A549 (cell line): ENCODE data around the gene RPGRIP1. TPM values are rescaled to one million over a fixed set of nuclear protein-coding genes. Genes with fewer than 3 reads are reported as not detected.

ENCODE experiments used
- ATAC-seq, 2 experiments: fragments of 200-7000 bp in 1 of 2; fragments of >200 bp in 1 of 2; cut with Nextera tagmentation in 1 of 2; cut with Tn5 transposase in 1 of 2; 3 replicates each; pipeline versions ENCODE4 v1.8.0 to v1.9.1; 2018 to 2020; ENCODE audit warnings: mild to moderate bottlenecking in 1 of 2, moderate library complexity in 1 of 2
- CTCF ChIA-PET: fragments of 300-600 bp; sonication (Branson Sonifier 250); formaldehyde crosslinking; extraction: SDS; loops from one replicate; lab custom pipeline; 2021; ENCODE audit warnings: antibody characterized with exemption, inconsistent platforms; lab: Yijun Ruan, JAX
- POLR2A ChIA-PET: fragments of 350-600 bp; formaldehyde crosslinking; extraction: SDS; loops from one replicate; lab custom pipeline; 2021; ENCODE audit warnings: antibody characterized with exemption, inconsistent platforms; lab: Yijun Ruan, JAX
- DNase-seq, 2 experiments: peaks; one replicate each; pipeline versions ENCODE4 v3.0.0 to v3.0.0-alpha.2; 2011 to 2016; ENCODE audit warnings: low read depth in 1 of 2, low spot score in 1 of 2
- FAIRE-seq: peaks from 2 replicates; lab custom pipeline; 2011; peaks lifted over from hg19 to GRCh38; lab: Jason Lieb, UNC
- H3K27ac ChIP-seq, 2 experiments: fragments of >200 bp; sonication (Bioruptor Twin); formaldehyde crosslinking; 3 replicates each; pipeline ENCODE4 v1.5.1; 2016 to 2017
- H3K4me1 ChIP-seq: fragments of >200 bp; sonication (Bioruptor Twin); formaldehyde crosslinking; 3 replicates; pipeline ENCODE4 v1.6.1; 2016
- H3K4me2 ChIP-seq: fragments of >200 bp; sonication (Bioruptor Twin); formaldehyde crosslinking; 3 replicates; pipeline ENCODE4 v1.6.1; 2016
- H3K4me3 ChIP-seq: fragments of >200 bp; sonication (Bioruptor Twin); formaldehyde crosslinking; 3 replicates; pipeline ENCODE4 v1.5.1; 2016
- H3K9me3 ChIP-seq: fragments of >200 bp; sonication (Bioruptor Twin); formaldehyde crosslinking; 3 replicates; pipeline ENCODE4 v1.6.1; 2016
- BHLHE40 ChIP-seq: IDR thresholded peaks from 2 replicates; pipeline ENCODE4 v1.6.1; 2012; ENCODE audit warnings: low read depth, low read length, inconsistent platforms
- CHD4 ChIP-seq: fragments of 200-600 bp; sonication (generic); IDR thresholded peaks from 2 replicates; pipeline ENCODE4 v1.6.1; 2016; ENCODE audit warnings: antibody characterized with exemption, mild to moderate bottlenecking, borderline replicate concordance
- EP300 ChIP-seq, 2 experiments: fragments of >200 bp; sonication (Bioruptor Twin); formaldehyde crosslinking; IDR thresholded peaks; 2 replicates in 1 of 2; 3 replicates in 1 of 2; pipeline ENCODE4 v1.6.1; 2016 to 2017
- FOXS1 ChIP-seq: fragments of 250-450 bp; sonication (Bioruptor Pico); IDR thresholded peaks from 2 replicates; pipeline ENCODE4 v1.5.0; 2020; ENCODE audit warnings: mild to moderate bottlenecking, moderate library complexity
- GATA3 ChIP-seq: IDR thresholded peaks from 2 replicates; pipeline ENCODE4 v1.6.1; 2012; ENCODE audit warnings: borderline replicate concordance
- HDAC2 ChIP-seq: fragments of 200-600 bp; sonication (generic); IDR thresholded peaks from 2 replicates; pipeline ENCODE4 v1.6.1; 2016
- HEYL ChIP-seq: fragments of 250-450 bp; sonication (Bioruptor Pico); IDR thresholded peaks from 2 replicates; pipeline ENCODE4 v1.8.0; 2021; ENCODE audit warnings: mild to moderate bottlenecking, moderate library complexity
- HOXB13 ChIP-seq: fragments of 250-450 bp; sonication (Bioruptor Pico); IDR thresholded peaks from 2 replicates; pipeline ENCODE4 v1.5.0; 2020; ENCODE audit warnings: low read depth, mild to moderate bottlenecking, moderate library complexity
- HOXB5 ChIP-seq: fragments of 250-450 bp; sonication (Bioruptor Pico); IDR thresholded peaks from 2 replicates; pipeline ENCODE4 v1.5.0; 2020; ENCODE audit warnings: mild to moderate bottlenecking, moderate library complexity
- JUN ChIP-seq, 2 experiments: fragments of >200 bp; sonication (Bioruptor Twin); formaldehyde crosslinking; IDR thresholded peaks; 2 replicates in 1 of 2; 3 replicates in 1 of 2; pipeline ENCODE4 v1.6.1; 2016 to 2017
- JUNB ChIP-seq: fragments of >200 bp; sonication (Bioruptor Twin); formaldehyde crosslinking; IDR thresholded peaks from 2 replicates; pipeline ENCODE4 v1.6.1; 2016
- KDM1A ChIP-seq: fragments of 200-600 bp; sonication (generic); IDR thresholded peaks from 2 replicates; pipeline ENCODE4 v1.6.1; 2016; ENCODE audit warnings: low read depth, mild to moderate bottlenecking
- MAFK ChIP-seq: fragments of 450-650 bp; IDR thresholded peaks from 2 replicates; pipeline ENCODE4 v1.6.1; 2014; ENCODE audit not compliant: partially characterized antibody
- MAZ ChIP-seq: fragments of 150-350 bp; IDR thresholded peaks from 2 replicates; pipeline ENCODE4 v1.6.1; 2014; ENCODE audit warnings: antibody characterized with exemption, low read depth, low read length, borderline replicate concordance
- MYC ChIP-seq: IDR thresholded peaks from 2 replicates; pipeline ENCODE4 v1.6.1; 2012; ENCODE audit warnings: mild to moderate bottlenecking, inconsistent platforms, low read length, improper control_type of control experiment, borderline replicate concordance
- NFE2L2 ChIP-seq: fragments of 150-350 bp; conservative IDR thresholded peaks from 2 replicates; pipeline ENCODE4 v1.6.1; 2014; ENCODE audit warnings: low read length
- POLR2A ChIP-seq: IDR thresholded peaks from 2 replicates; pipeline ENCODE4 v1.6.1; 2012; ENCODE audit warnings: mild to moderate bottlenecking, low read length
- POLR2AphosphoS2 ChIP-seq: conservative IDR thresholded peaks from 2 replicates; pipeline ENCODE4 v1.6.1; 2012; ENCODE audit warnings: low read length, improper control_type of control experiment, inconsistent platforms
- RAD21 ChIP-seq, 2 experiments: fragments of >200 bp in 1 of 2; sonication (Bioruptor Twin) in 1 of 2; formaldehyde crosslinking in 1 of 2; IDR thresholded peaks in 1 of 2; conservative IDR thresholded peaks in 1 of 2; 2 replicates in 1 of 2; 3 replicates in 1 of 2; pipeline ENCODE4 v1.6.1; 2012 to 2018; ENCODE audit warnings: inconsistent platforms in 1 of 2
- RFX5 ChIP-seq: fragments of 450-650 bp; IDR thresholded peaks from 2 replicates; pipeline ENCODE4 v1.7.1; 2014; ENCODE audit warnings: antibody characterized with exemption, mild to moderate bottlenecking, moderate library complexity
- RNF2 ChIP-seq: fragments of 200-600 bp; sonication (generic); IDR thresholded peaks from 2 replicates; pipeline ENCODE4 v1.6.1; 2016; ENCODE audit warnings: low read depth, mild to moderate bottlenecking, antibody characterized with exemption, moderate library complexity, borderline replicate concordance
- SMC3 ChIP-seq: fragments of >200 bp; sonication (Bioruptor Twin); formaldehyde crosslinking; IDR thresholded peaks from 3 replicates; pipeline ENCODE4 v1.6.1; 2018; ENCODE audit warnings: inconsistent platforms
- TFCP2L1 ChIP-seq: fragments of 250-450 bp; sonication (Bioruptor Pico); IDR thresholded peaks from 2 replicates; pipeline ENCODE4 v1.5.0; 2021; ENCODE audit warnings: mild to moderate bottlenecking
- ZC3H11A ChIP-seq: fragments of 450-650 bp; IDR thresholded peaks from 2 replicates; pipeline ENCODE4 v1.6.1; 2014; ENCODE audit warnings: antibody characterized with exemption, mild to moderate bottlenecking
- ZFP36 ChIP-seq: fragments of 450-650 bp; IDR thresholded peaks from 2 replicates; pipeline ENCODE4 v1.6.1; 2014; ENCODE audit warnings: borderline replicate concordance; ENCODE audit not compliant: partially characterized antibody
- ZSCAN20 ChIP-seq: fragments of 250-450 bp; sonication (Bioruptor Pico); IDR thresholded peaks from 2 replicates; pipeline ENCODE4 v1.8.0; 2022; ENCODE audit warnings: mild to moderate bottlenecking, moderate library complexity
- WGBS: methylation state at CpG from one replicate; pipeline ENCODE4 v1.1.6; 2017; ENCODE audit errors: missing lambda C conversion rate; 5-methylcytosine and 5-hydroxymethylcytosine counted together
- polyA plus RNA-seq, 4 experiments: library from polyadenylated mRNA; depleted of rRNA in 3 of 4; stranded (reverse); fragments of >200 nt; fragmentation: RNase III in 1 of 4; extraction: RNeasy Plus Mini Kit Qiagen cat#74134 plus additional on column Dnase treatment in 1 of 4; gene quantifications; 2 replicates in 3 of 4; 3 replicates in 1 of 4; pipeline ENCODE4 v1.2.3, GENCODE V29; 2011 to 2017
- TF ChIP-seq, protein P1 (sequence below): fragments of 200-600 bp; sonication (generic); IDR thresholded peaks from 2 replicates; pipeline ENCODE4 v1.6.1; 2016; ENCODE audit warnings: antibody characterized with exemption, mild to moderate bottlenecking, moderate library complexity
- TF ChIP-seq, protein P2 (sequence below): fragments of >200 bp; sonication (Bioruptor Twin); formaldehyde crosslinking; IDR thresholded peaks from 2 replicates; pipeline ENCODE4 v1.6.1; 2016
- TF ChIP-seq, protein P3 (sequence below): fragments of >200 bp; sonication (Bioruptor Twin); formaldehyde crosslinking; IDR thresholded peaks from 3 replicates; pipeline ENCODE4 v1.5.1; 2016
- TF ChIP-seq, protein P4 (sequence below): IDR thresholded peaks from 2 replicates; pipeline ENCODE4 v1.6.1; 2012; ENCODE audit warnings: low read depth, borderline replicate concordance
- TF ChIP-seq, protein P5 (sequence below): fragments of 250-450 bp; sonication (Bioruptor Pico); IDR thresholded peaks from 2 replicates; pipeline ENCODE4 v1.5.0; 2020; ENCODE audit warnings: low read depth, mild to moderate bottlenecking, moderate library complexity

RPGRIP1 gene
- polyA plus RNA-seq, 2 of the 4 experiments (the other 2 are of a cell fraction), result 0.26 to 1.5 TPM

- WGBS, result 79% methylated on average over 30 of the region's 30 CpGs
- H3K4me2 ChIP-seq, result no peak overlapping the region
- no peak overlapping the region for H3K4me3 ChIP-seq
- no peak for TF ChIP-seq KDM1A
- TF ChIP-seq, protein P1, sequence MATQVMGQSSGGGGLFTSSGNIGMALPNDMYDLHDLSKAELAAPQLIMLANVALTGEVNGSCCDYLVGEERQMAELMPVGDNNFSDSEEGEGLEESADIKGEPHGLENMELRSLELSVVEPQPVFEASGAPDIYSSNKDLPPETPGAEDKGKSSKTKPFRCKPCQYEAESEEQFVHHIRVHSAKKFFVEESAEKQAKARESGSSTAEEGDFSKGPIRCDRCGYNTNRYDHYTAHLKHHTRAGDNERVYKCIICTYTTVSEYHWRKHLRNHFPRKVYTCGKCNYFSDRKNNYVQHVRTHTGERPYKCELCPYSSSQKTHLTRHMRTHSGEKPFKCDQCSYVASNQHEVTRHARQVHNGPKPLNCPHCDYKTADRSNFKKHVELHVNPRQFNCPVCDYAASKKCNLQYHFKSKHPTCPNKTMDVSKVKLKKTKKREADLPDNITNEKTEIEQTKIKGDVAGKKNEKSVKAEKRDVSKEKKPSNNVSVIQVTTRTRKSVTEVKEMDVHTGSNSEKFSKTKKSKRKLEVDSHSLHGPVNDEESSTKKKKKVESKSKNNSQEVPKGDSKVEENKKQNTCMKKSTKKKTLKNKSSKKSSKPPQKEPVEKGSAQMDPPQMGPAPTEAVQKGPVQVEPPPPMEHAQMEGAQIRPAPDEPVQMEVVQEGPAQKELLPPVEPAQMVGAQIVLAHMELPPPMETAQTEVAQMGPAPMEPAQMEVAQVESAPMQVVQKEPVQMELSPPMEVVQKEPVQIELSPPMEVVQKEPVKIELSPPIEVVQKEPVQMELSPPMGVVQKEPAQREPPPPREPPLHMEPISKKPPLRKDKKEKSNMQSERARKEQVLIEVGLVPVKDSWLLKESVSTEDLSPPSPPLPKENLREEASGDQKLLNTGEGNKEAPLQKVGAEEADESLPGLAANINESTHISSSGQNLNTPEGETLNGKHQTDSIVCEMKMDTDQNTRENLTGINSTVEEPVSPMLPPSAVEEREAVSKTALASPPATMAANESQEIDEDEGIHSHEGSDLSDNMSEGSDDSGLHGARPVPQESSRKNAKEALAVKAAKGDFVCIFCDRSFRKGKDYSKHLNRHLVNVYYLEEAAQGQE, result no peak
- no peak for TF ChIP-seq HOXB5
- no peak for TF ChIP-seq JUN (IDR thresholded peaks at IDR 0.05)
- TF ChIP-seq, protein P2, sequence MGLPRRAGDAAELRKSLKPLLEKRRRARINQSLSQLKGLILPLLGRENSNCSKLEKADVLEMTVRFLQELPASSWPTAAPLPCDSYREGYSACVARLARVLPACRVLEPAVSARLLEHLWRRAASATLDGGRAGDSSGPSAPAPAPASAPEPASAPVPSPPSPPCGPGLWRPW, result no peak
- TF ChIP-seq HDAC2, result no peak
- no peak for TF ChIP-seq NFE2L2
- no peak for TF ChIP-seq RFX5
- TF ChIP-seq EP300 (IDR thresholded peaks at IDR 0.05), result no peak
- TF ChIP-seq SMC3, result no peak
- TF ChIP-seq POLR2A, result no peak
- no peak for TF ChIP-seq HOXB13 (CRISPR knock-in tag)
- no peak for TF ChIP-seq RNF2
- TF ChIP-seq, protein P3, sequence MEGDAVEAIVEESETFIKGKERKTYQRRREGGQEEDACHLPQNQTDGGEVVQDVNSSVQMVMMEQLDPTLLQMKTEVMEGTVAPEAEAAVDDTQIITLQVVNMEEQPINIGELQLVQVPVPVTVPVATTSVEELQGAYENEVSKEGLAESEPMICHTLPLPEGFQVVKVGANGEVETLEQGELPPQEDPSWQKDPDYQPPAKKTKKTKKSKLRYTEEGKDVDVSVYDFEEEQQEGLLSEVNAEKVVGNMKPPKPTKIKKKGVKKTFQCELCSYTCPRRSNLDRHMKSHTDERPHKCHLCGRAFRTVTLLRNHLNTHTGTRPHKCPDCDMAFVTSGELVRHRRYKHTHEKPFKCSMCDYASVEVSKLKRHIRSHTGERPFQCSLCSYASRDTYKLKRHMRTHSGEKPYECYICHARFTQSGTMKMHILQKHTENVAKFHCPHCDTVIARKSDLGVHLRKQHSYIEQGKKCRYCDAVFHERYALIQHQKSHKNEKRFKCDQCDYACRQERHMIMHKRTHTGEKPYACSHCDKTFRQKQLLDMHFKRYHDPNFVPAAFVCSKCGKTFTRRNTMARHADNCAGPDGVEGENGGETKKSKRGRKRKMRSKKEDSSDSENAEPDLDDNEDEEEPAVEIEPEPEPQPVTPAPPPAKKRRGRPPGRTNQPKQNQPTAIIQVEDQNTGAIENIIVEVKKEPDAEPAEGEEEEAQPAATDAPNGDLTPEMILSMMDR, result no peak
- no peak for TF ChIP-seq ZSCAN20 (CRISPR knock-in tag)
- no peak for TF ChIP-seq MAZ
- TF ChIP-seq ZC3H11A, result no peak
- TF ChIP-seq, protein P4, sequence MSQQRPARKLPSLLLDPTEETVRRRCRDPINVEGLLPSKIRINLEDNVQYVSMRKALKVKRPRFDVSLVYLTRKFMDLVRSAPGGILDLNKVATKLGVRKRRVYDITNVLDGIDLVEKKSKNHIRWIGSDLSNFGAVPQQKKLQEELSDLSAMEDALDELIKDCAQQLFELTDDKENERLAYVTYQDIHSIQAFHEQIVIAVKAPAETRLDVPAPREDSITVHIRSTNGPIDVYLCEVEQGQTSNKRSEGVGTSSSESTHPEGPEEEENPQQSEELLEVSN, result no peak
- no peak for TF ChIP-seq TFCP2L1
- TF ChIP-seq JUNB, result no peak
- TF ChIP-seq, all 56 proteins: peak for 0
- Histone ChIP-seq H3K9me3 (no peaks in the 10 kb centered on the region), H3K27ac (no peak overlapping the region), H3K4me1 (no peaks in the 10 kb centered on the region)
- no peak for FAIRE-seq
- ChIA-PET POLR2A (no interaction called here), CTCF (no interaction called here)
- no peak for ATAC-seq
- no peak for DNase-seq
These were observed 21.0 kb downstream of the RPGRIP1 start for GRCh38 chr14:21300892-21301291.

GRCh38 chr14:21302013-21302835 lies 22.3 kb downstream of the RPGRIP1 start:
- no peaks in the 10 kb centered on the region for H3K4me1 ChIP-seq
- H3K4me2 ChIP-seq, result no peak overlapping the region
- WGBS, result 66% methylated on average over 8 of the region's 8 CpGs
- FAIRE-seq, result no peak
- H3K4me3 ChIP-seq, result no peak overlapping the region
- no peak for DNase-seq
- ChIA-PET POLR2A (no interaction called here), CTCF (interaction anchor here (1.2 kb wide), 1 partner anchor 33 kb away, joined by 3 read pairs; no protein-coding TSS in a partner anchor)
- ATAC-seq, result peak in 1 of 2 experiments; percentile 42; a peak in 2 of 6 replicates
- no peaks in the 10 kb centered on the region for H3K9me3 ChIP-seq
- no peak overlapping the region for H3K27ac ChIP-seq
- TF ChIP-seq MYC, result no peak
- TF ChIP-seq, protein P4, result no peak
- TF ChIP-seq RAD21 (conservative IDR thresholded peaks at IDR 0.05 in 1 of 2, IDR thresholded peaks at IDR 0.05 in 1 of 2), result no peak
- TF ChIP-seq HEYL (CRISPR knock-in tag), result no peak
- TF ChIP-seq POLR2A, result no peak
- no peak for TF ChIP-seq MAFK
- no peak for TF ChIP-seq BHLHE40
- TF ChIP-seq RNF2, result no peak
- TF ChIP-seq POLR2AphosphoS2, result no peak
- no peak for TF ChIP-seq JUNB
- no peak for TF ChIP-seq FOXS1 (CRISPR knock-in tag)
- no peak for TF ChIP-seq SMC3
- TF ChIP-seq, protein P5, sequence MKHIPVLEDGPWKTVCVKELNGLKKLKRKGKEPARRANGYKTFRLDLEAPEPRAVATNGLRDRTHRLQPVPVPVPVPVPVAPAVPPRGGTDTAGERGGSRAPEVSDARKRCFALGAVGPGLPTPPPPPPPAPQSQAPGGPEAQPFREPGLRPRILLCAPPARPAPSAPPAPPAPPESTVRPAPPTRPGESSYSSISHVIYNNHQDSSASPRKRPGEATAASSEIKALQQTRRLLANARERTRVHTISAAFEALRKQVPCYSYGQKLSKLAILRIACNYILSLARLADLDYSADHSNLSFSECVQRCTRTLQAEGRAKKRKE (CRISPR knock-in tag), result no peak
- TF ChIP-seq ZFP36, result no peak
- TF ChIP-seq CHD4, result no peak
- TF ChIP-seq GATA3, result no peak
